ENCODE results near the gene PARPBP.
A peak's percentile ranks its signal among the peaks of the same experiment; 100 is the strongest.
"Not testable (repeated sequence)": the region's sequence is repeated elsewhere in the genome, so short reads cannot be mapped to it uniquely, and the experiment has no call there.

Gene PARPBP, protein sequence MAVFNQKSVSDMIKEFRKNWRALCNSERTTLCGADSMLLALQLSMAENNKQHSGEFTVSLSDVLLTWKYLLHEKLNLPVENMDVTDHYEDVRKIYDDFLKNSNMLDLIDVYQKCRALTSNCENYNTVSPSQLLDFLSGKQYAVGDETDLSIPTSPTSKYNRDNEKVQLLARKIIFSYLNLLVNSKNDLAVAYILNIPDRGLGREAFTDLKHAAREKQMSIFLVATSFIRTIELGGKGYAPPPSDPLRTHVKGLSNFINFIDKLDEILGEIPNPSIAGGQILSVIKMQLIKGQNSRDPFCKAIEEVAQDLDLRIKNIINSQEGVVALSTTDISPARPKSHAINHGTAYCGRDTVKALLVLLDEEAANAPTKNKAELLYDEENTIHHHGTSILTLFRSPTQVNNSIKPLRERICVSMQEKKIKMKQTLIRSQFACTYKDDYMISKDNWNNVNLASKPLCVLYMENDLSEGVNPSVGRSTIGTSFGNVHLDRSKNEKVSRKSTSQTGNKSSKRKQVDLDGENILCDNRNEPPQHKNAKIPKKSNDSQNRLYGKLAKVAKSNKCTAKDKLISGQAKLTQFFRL

GRCh38 chr12:102119674-102120563 lies at the start of gene PARPBP, which contains the start of gene NUP37:
Gene PARPBP, plus strand, starts transcription at chr12:102120183. Its CDS starts 3,706 bp downstream, at chr12:102123889.
Gene NUP37, minus strand, starts transcription at chr12:102120114. Its CDS starts 1,596 bp downstream, at chr12:102118518.
- peak; percentile 95 for DNase-seq (ENCODE audit: low read depth, low spot score)

GRCh38 chr12:102072092-102072491 lies 47.9 kb upstream of the PARPBP start:
- not testable (repeated sequence) for DNase-seq (ENCODE audit: low read depth, low spot score)

DNA sequence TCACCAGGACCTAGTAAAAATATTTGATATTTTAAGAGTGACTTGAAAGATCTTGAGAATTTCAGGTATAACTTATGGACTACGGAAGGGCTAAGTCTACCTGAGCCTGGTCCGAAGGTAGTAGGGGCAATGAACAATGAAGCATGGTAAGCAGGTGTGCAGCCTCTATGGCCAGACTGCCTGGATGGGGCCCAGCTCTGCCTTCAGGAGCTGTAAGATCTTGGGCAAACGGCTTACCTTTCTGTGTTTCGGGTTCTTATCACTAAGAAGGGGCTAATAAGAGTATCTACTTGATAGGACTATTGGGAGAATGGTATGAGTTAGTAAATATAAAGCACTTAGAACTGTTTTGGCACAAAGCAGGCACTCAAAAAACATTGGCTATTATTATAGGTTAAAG lies 39.1 kb upstream of the PARPBP start:
- no peak for DNase-seq (ENCODE audit: low read depth, low spot score)

- not testable (repeated sequence) for DNase-seq (ENCODE audit: low read depth, low spot score)
Observed at GRCh38 chr12:102089228-102089835, 30.7 kb upstream of the PARPBP start.

DNA sequence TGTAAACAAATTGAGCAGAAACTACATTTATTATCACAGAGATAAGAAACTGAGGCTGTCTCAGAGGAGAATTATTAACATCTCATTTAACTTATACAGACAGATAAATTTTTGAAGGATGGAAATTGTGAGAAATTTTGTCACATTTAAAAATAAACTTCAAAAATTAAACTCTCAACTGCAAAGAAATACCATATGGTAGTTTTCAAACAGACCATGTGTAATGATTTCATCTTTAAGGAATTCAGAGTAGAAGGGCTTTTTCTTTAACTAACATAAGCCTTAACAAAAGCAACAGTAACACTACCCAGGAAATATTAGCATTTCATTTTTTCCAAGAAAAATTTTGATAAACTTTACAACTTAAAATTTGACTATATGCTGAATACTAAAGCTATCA lies 26.7 kb upstream of the PARPBP start:
- DNase-seq (ENCODE audit: low read depth, low spot score), result peak; percentile 3

DNA sequence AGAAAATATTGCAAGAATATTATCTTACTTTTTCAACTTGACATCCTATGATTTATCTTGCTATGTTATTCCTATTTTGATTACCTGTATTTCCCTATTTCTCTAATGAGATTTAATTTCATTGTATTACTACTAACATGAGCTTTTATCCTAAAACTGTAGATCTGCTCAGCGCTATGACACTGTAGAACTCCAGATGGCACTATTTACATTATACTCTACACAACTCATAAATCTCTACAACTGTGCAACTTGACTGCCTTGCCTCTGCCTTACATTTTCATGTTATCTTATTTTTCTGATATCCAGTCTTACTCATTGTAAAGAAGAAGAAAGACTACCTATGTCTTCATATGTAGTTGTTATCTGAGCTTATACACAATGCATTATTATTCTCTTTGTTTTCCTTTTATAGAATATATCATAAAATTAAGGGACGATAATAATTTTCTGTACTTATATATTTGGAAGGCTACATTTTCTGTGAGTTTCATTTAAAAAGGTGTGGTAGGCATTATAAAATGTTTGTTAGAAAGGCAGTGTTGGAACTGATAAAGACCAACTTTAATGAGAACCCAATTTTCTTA lies 24.2 kb upstream of the PARPBP start:
- peak; percentile 43 for DNase-seq (ENCODE audit: low read depth, low spot score)

GRCh38 chr12:102096855-102097254 lies 23.1 kb upstream of the PARPBP start:
- DNase-seq (ENCODE audit: low read depth, low spot score), result no peak

- no peak for DNase-seq (ENCODE audit: low read depth, low spot score)
Observed at GRCh38 chr12:102106905-102107304, 13.1 kb upstream of the PARPBP start.

DNA sequence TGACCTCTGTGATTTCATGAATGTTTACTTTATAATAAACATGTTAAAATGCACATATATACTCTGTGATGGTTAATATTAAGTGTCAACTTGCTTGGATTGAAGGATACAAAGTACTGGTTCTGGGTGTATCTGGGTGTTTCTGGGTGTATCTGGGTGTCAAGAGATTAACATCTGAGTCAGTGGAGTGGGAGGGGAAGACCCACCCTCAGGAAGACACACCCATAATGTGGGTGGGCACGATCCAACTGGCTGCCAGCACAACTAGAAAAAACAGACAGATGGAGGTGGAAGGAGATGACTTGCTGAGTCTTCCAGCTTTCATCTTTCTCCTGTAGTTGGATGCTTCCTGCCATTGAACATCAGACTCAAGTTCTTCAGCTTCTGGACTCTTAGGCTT lies 12.0 kb upstream of the PARPBP start:
- DNase-seq (ENCODE audit: low read depth, low spot score), result no peak

GRCh38 chr12:102110782-102111181 lies 9.2 kb upstream of the PARPBP start:
- DNase-seq (ENCODE audit: low read depth, low spot score), result no peak

- DNase-seq (ENCODE audit: low read depth, low spot score), result no peak
Observed at GRCh38 chr12:102114212-102114611, 5.8 kb upstream of the PARPBP start.

- DNase-seq (ENCODE audit: low read depth, low spot score), result no peak
Observed at GRCh38 chr12:102116392-102116791, 3.6 kb upstream of the PARPBP start.

DNA sequence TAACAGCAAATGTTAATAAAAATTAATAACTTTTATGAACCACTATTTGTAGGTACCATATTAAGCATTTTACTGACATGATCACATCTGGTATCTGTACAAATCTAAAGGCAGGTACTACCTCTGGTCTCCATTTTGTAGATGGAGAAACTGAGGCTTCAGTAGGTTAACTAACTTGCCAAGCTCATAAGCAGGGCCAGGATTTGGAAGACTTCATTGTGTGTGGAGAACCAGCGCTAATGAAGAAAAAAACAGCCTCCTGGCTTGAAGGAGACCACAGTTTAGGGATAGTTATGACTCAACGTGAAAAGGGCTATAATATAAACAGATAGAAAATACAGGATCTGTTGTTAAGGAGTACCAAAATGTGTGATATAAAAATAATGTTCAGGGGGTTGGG lies 1.1 kb upstream of the PARPBP start:
- no peak for DNase-seq (ENCODE audit: low read depth, low spot score)

DNA sequence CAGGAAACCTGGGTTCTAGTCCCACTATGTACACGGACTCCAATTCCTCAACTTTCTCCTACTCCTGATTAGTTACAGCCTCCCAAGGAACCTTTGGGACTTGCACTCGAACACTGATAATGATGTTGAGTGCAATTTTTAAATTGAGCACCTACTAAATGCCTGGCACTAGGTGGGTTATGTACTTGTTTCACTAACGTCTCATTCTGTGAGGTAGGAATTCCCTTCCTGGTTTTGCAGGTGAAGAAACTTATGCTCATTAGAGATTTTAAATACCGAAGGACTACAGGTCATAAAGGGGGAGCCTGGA lies 536 bp downstream of the PARPBP start:
- DNase-seq (ENCODE audit: low read depth, low spot score), result no peak

DNA sequence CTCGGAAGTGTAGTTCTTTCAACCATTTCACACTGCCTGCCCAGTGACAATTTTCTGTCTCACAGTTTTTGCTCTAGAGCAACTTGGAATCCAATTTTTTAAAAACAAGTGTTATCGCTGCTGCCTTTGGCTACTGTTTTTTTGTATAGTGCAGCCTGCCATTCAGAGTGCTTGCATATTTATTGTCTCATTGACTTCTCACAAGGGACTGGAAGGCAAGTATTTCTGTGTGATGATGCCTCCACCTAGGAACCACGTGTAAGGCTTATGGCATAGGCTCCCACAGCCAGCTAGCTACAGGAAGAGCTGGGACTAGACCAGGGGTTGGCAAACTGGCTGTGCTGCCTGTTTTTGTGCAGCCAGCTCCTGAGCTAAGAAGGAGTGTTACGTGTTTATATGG lies 903 bp downstream of the PARPBP start:
- peak; percentile 26 for DNase-seq (ENCODE audit: low read depth, low spot score)

DNA sequence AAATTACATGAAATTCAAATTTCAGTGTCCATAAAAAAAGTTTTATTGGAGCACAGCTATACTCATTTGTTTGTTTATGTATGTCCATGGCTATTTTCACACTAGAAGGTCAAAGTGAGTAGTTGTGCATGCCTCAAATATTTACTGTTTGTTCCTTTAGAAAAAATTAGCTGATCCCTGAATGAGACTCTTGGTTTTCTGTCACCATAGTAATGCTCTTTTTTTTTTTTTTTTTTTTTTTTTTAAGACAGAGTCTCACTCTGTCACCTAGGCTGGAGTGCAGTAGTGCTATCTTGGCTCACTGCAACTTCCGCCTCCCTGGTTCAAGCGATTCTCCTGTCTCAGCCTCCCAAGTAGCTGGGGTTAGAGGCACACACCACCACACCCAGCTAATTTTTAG lies 1.3 kb downstream of the PARPBP start:
- DNase-seq (ENCODE audit: low read depth, low spot score), result not testable (repeated sequence)

DNA sequence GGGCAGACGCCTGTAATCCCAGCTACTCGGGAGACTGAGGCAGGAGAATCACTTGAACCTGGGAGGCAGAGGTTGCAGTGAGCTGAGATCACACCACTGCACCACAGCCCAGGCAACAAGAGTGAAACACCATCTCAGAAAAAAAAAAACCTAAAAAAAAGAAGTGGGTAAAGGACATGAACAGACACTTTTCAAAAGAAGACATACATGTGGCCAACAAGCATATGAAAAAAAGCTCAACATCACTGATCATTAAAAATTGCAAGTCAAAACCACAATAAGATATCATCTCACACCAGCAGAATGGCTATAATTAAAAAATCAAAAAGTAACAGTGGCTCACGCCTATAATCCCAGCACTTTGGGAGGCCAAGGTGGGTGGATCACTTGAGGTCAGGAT lies 10.7 kb downstream of the PARPBP start:
- DNase-seq (ENCODE audit: low read depth, low spot score), result not testable (repeated sequence)

GRCh38 chr12:102131442-102131841 lies 11.5 kb downstream of the PARPBP start:
- not testable (repeated sequence) for DNase-seq (ENCODE audit: low read depth, low spot score)

DNA sequence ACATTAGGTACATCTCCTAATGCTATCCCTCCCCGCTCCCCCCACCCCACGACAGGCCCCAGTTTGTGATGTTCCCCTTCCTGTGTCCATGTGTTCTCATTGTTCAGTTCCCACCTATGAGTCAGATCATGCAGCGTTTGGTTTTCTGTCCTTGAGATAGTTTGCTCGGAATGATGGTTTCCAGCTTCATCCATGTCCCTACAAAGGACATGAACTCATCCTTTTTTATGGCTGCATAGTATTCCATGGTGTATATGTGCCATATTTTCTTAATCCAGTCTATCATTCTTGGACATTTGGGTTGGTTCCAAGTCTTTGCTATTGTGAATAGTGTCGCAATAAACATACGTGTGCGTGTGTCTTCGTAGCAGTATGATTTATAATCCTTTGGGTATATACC lies 17.6 kb downstream of the PARPBP start:
- DNase-seq (ENCODE audit: low read depth, low spot score), result not testable (repeated sequence)

GRCh38 chr12:102142866-102143373 lies 22.9 kb downstream of the PARPBP start:
- DNase-seq (ENCODE audit: low read depth, low spot score), result not testable (repeated sequence)

DNA sequence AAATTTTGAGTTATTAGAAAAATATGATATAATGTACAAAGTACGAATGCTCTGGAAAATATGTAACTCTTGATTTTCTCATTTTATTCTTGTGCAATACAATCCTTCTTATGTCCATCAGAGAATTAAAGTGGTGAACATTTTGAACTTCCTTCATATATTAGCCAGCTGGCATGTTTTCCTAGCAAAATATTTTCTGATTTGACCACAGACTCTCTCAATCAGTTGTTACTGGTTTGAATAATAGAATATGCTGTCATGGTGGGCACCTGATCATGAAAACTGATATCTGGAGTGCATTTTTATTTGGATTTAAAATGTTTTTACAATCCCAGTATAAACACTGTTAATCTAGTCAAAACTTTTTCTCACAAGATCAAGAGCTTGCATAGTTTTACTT lies 24.2 kb downstream of the PARPBP start:
- peak; percentile 7 for DNase-seq (ENCODE audit: low read depth, low spot score)

All from astrocyte of the hippocampus (primary cell).